Measurements from ENCODE around the gene FOXN3.

- TF ChIP-seq CTCF (optimal IDR thresholded peaks at IDR 0.05 in 1 of 3, IDR thresholded peaks at IDR 0.05 in 1 of 3, conservative IDR thresholded peaks at IDR 0.05 in 1 of 3; ENCODE audit: extremely low read depth in 1 of 3, insufficient read depth in 2 of 3, low read length in 3 of 3) (no peak), EZH2 (IDR thresholded peaks at IDR 0.05; ENCODE audit: low read length) (no peak)
These were observed 184.6 kb downstream of the FOXN3 start for GRCh38 chr14:89232265-89233070.
